Tibial artery (tissue), 4 donors: Measurements from ENCODE around the gene MUL1.

Source experiments
- DNase-seq, 2 donors: peaks; one replicate each; pipeline ENCODE4 v3.0.0-alpha.2; 2019
- H3K27ac ChIP-seq, 2 donors: fragments of 200-600 bp; sonication (generic) in 1 of 2; 1 replicate in 1 of 2; 2 replicates in 1 of 2; pipeline ENCODE4 v1.5.1; 2018 to 2019; ENCODE audit warnings: mild to moderate bottlenecking in 1 of 2
- H3K27me3 ChIP-seq, 2 donors: fragments of 200-600 bp; sonication (generic) in 1 of 2; one replicate each; pipeline versions ENCODE4 v1.5.1 to v1.6.0; 2016 to 2019
- H3K36me3 ChIP-seq, 3 donors: fragments of 200-600 bp; sonication (generic) in 2 of 3; one replicate each; pipeline ENCODE4 v1.5.1; 2016 to 2019; ENCODE audit warnings: mild to moderate bottlenecking in 2 of 3
- H3K4me1 ChIP-seq, 4 donors: fragments of 200-600 bp; sonication (generic) in 2 of 4; 1 replicate in 3 of 4; 2 replicates in 1 of 4; pipeline ENCODE4 v1.5.1; 2016 to 2019
- H3K4me3 ChIP-seq, 2 donors: fragments of 200-600 bp; sonication (generic) in 1 of 2; 1 replicate in 1 of 2; 2 replicates in 1 of 2; pipeline ENCODE4 v1.5.1; 2018 to 2019; ENCODE audit warnings: mild to moderate bottlenecking in 2 of 2
- H3K9me3 ChIP-seq, 3 donors: fragments of 200-600 bp; sonication (generic) in 1 of 3; one replicate each; pipeline ENCODE4 v1.5.1; 2016 to 2019
- CTCF ChIP-seq, 2 experiments: fragments of 200-600 bp in 1 of 2; fragments of 450-650 bp in 1 of 2; IDR thresholded peaks; one replicate each; pipeline ENCODE4 v1.5.1; 2017 to 2019; ENCODE audit warnings: antibody characterized with exemption in 2 of 2, mild to moderate bottlenecking in 1 of 2, moderate library complexity in 1 of 2
- intact Hi-C: fragments of 100-400 bp; cut with DNase I; formaldehyde crosslinking; loops from one replicate; pipeline ENCODE4 v1.15.0; 2023; ENCODE audit warnings: low total_unique reads

The MUL1 gene

GRCh38 chr1:20538227-20538626 lies 30.3 kb upstream of the MUL1 start:
- H3K4me1 ChIP-seq: no peaks in the 10 kb centered on the region
- peaks cover 0 to 45% of the 10 kb centered on the region in 2 donors for H3K27me3 ChIP-seq
- no peaks in the 10 kb centered on the region for H3K36me3 ChIP-seq
- TF ChIP-seq CTCF (IDR thresholded peaks at IDR 0.05): no peak
- H3K27ac ChIP-seq: no peak overlapping the region
- no peak for DNase-seq
- no peaks in the 10 kb centered on the region for H3K9me3 ChIP-seq
- intact Hi-C loops: no loop called here
- H3K4me3 ChIP-seq: no peak overlapping the region

DNA sequence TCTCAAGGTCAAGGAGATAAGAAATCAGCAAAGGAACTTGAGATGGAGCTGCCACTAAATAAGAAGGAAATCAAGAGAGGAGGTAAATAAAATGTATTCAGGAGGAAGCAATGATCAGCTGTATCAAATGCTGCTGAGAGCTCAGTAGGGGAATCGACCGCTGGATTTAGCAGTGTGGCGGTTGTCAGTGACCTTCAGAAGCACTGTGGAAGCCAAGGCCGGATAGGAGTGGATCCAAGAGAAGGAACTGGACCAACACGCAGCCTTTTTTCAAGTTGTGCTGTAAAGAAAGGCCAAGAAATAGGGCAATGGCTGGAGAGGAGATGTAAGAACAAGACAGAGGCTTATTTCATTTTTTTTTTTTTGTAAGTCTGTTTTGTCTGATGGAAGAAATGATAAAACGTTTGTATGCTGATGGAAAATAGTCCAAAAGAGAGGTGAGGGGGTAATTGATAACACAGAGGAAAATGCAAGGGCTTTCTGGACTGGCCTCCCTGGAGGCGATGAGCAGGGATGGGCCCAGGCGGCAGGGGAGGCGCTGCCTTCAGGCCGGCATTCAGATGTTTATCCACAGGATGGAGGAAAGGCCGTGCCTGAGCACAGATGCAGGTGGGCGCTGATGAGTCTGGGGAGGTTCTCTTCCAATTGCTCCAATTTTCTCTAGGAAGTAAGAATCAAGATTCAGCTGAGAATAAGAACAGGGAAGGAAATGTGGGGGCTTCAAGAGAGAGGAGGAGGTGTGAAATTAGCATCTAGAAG lies 26.9 kb upstream of the MUL1 start:
- intact Hi-C loops: no loop called here
- H3K4me1 ChIP-seq: no peaks in the 10 kb centered on the region
- TF ChIP-seq CTCF (IDR thresholded peaks at IDR 0.05): no peak
- no peak for DNase-seq
- no peaks in the 10 kb centered on the region for H3K36me3 ChIP-seq
- peaks cover 0 to 40% of the 10 kb centered on the region in 2 donors for H3K27me3 ChIP-seq
- no peak overlapping the region for H3K27ac ChIP-seq
- no peaks in the 10 kb centered on the region for H3K9me3 ChIP-seq
- no peak overlapping the region for H3K4me3 ChIP-seq

DNA sequence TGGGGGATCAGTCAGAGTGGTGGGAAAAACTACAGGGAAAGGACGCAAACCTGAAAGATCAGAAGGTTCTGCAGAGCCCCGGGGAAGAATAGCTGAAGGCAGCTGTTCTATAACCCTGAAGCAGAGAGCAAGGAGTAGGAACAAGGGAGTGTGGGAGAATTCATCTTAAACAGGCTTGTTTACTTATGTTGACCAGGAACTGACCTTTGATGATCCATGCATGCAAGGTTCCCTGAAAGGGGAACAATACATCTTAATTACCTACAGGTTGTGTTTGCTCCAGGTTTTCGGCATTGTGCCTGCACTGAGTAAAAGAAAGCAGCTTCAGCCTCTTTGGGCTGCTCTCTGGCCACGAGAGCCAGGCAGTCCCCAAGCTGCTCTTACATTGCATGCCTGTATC lies 25.7 kb upstream of the MUL1 start:
- intact Hi-C loops: no loop called here
- Histone ChIP-seq H3K4me3 (no peak overlapping the region), H3K27ac (no peak overlapping the region), H3K27me3 (peaks cover 0 to 52% of the 10 kb centered on the region in 2 donors), H3K9me3 (no peaks in the 10 kb centered on the region), H3K36me3 (no peaks in the 10 kb centered on the region), H3K4me1 (no peaks in the 10 kb centered on the region)
- no peak for TF ChIP-seq CTCF (IDR thresholded peaks at IDR 0.05)
- DNase-seq: no peak

DNA sequence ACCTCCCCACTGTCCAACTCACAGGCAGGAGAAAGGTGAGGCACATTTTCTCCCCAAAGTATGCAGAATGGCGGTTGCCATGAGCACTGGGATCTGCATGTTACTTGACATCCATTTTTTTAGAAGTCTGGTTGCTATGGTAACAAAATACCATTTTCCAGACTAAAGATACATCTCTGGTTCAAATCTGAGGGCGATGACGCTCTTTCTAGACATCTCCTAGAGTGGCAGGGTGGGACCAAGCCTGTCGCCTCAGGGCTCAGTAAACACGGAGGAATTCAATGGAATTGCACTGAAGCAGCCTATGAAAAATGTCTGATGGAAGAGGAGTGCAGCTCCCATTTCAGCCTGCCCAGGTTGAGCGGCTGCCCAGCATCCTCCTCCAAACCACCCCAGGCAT lies 22.9 kb upstream of the MUL1 start:
- Histone ChIP-seq H3K9me3 (no peaks in the 10 kb centered on the region), H3K36me3 (no peaks in the 10 kb centered on the region), H3K4me1 (no peaks in the 10 kb centered on the region), H3K27me3 (peaks cover 0 to 63% of the 10 kb centered on the region in 2 donors), H3K4me3 (no peak overlapping the region), H3K27ac (no peak overlapping the region)
- no peak for DNase-seq
- no peak for TF ChIP-seq CTCF (IDR thresholded peaks at IDR 0.05)
- intact Hi-C loops: no loop called here

- intact Hi-C loops: no loop called here
- no peak for DNase-seq
- Histone ChIP-seq H3K4me3 (no peak overlapping the region), H3K9me3 (no peaks in the 10 kb centered on the region), H3K4me1 (no peaks in the 10 kb centered on the region), H3K27ac (no peak overlapping the region), H3K36me3 (no peaks in the 10 kb centered on the region), H3K27me3 (peaks cover 0 to 60% of the 10 kb centered on the region in 2 donors)
- TF ChIP-seq CTCF (IDR thresholded peaks at IDR 0.05): no peak
Measured at GRCh38 chr1:20530306-20530705, 22.4 kb upstream of the MUL1 start.
